ENCODE results near the gene C1orf159.
"Not testable (repeated sequence)": the region's sequence is repeated elsewhere in the genome, so short reads cannot be mapped to it uniquely, and the experiment has no call there.

C1orf159 gene

GRCh38 chr1:1106510-1107221, 9.2 kb downstream of the C1orf159 start:
- Histone ChIP-seq H3K27ac (no peak overlapping the region), H3K4me3 (no peak overlapping the region)
- no peak for DNase-seq (ENCODE audit: low spot score)
- TF ChIP-seq CTCF (IDR thresholded peaks at IDR 0.05) = no peak

- H3K4me3 ChIP-seq, H3K27ac ChIP-seq: not testable (repeated sequence)
- DNase-seq (ENCODE audit: low spot score) = peak; percentile 21
Measured at GRCh38 chr1:1104152-1104551, 11.7 kb downstream of the C1orf159 start.

GRCh38 chr1:1101503-1101902, 14.4 kb downstream of the C1orf159 start:
- DNase-seq (ENCODE audit: low spot score) = peak; percentile 29
- no peak overlapping the region for H3K4me3 ChIP-seq
- no peak overlapping the region for H3K27ac ChIP-seq
- TF ChIP-seq CTCF (IDR thresholded peaks at IDR 0.05) = no peak

- no peak for TF ChIP-seq CTCF (IDR thresholded peaks at IDR 0.05)
- H3K27ac ChIP-seq = no peak overlapping the region
- no peak overlapping the region for H3K4me3 ChIP-seq
- no peak for DNase-seq (ENCODE audit: low spot score)
Measured at GRCh38 chr1:1100296-1100695, 15.6 kb downstream of the C1orf159 start.

GRCh38 chr1:1099506-1100183, 16.2 kb downstream of the C1orf159 start:
- no peak overlapping the region for H3K4me3 ChIP-seq
- no peak overlapping the region for H3K27ac ChIP-seq
- no peak for DNase-seq (ENCODE audit: low spot score)
- TF ChIP-seq CTCF (IDR thresholded peaks at IDR 0.05) = no peak

GRCh38 chr1:1098681-1099421, 17.0 kb downstream of the C1orf159 start:
- DNase-seq (ENCODE audit: low spot score) = no peak
- no peak for TF ChIP-seq CTCF (IDR thresholded peaks at IDR 0.05)
- no peak overlapping the region for H3K4me3 ChIP-seq
- H3K27ac ChIP-seq = no peak overlapping the region

GRCh38 chr1:1096136-1096535, 19.8 kb downstream of the C1orf159 start:
- not testable (repeated sequence) for H3K27ac ChIP-seq; H3K4me3 ChIP-seq; DNase-seq (ENCODE audit: low spot score)

- H3K27ac ChIP-seq = no peak overlapping the region
- no peak for DNase-seq (ENCODE audit: low spot score)
- no peak for TF ChIP-seq CTCF (IDR thresholded peaks at IDR 0.05)
- H3K4me3 ChIP-seq = no peak overlapping the region
Measured at GRCh38 chr1:1094981-1095380, 20.9 kb downstream of the C1orf159 start.
